HG03039 (cell line): ENCODE results near the gene DNAJC5.
"Not testable (repeated sequence)": the region's sequence is repeated elsewhere in the genome, so short reads cannot be mapped to it uniquely, and the experiment has no call there.

Source experiments
- ATAC-seq: cut with Tn5 transposase; IDR thresholded peaks from one replicate; pipeline ENCODE4 v1.9.1; 2021; ENCODE audit warnings: mild to moderate bottlenecking, moderate library complexity; ENCODE audit not compliant: unreplicated experiment

The DNAJC5 gene

GRCh38 chr20:63903796-63904561 is 9.1 kb downstream of the DNAJC5 start:
- ATAC-seq = no peak

DNA sequence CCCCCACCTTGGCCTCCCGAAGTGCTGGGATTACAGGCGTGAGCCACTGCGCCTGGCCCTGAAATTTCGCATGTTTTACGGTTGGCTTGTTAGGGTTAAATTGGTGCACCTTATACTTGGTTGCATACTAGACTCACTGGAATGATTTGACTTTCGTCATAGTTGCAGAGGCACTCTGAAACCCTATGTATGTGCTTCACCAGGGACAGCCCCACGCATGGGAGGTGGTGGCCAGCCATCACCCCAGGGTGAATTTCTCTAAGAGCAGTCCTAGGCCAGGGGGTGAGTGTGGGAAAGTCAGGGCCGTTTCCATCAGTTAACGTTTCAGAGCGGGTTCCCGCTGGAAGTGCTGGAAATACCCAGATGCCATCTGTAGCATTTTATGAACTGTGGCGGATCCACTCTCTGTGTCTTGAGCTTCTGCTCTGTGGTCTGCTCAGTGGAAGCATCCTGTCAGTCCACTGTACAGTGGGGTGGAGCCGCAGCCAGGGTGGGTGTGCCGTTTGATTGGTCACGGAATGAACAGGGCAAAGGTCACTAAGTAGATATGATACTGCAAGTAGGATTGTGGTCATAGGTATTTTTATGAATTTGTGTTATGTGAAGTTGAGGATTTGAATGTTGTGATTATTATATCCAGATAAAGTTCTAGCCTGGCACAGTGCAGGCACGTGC is 13.2 kb downstream of the DNAJC5 start:
- no peak for ATAC-seq

GRCh38 chr20:63911176-63911575 is 16.2 kb downstream of the DNAJC5 start:
- no peak for ATAC-seq

DNA sequence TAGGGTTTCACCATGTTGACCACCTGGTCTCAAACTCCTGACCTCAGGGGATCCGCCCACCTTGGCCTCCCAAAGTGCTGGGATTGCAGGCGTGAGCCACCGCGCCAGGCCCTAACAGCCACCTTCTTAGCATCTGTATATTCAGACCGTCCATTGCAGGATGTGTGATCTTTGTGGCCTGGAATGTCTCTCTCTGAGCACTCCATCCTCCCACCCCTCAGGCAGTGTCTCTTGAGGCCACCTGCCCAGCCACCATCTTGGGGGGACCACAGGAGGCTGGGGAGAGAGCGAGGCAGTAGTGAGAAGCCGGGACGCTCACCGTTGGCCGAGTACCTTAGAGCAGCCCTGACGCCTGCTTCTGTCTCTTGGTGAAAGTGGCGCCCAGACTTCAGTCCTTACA is 18.8 kb downstream of the DNAJC5 start:
- ATAC-seq = no peak

DNA sequence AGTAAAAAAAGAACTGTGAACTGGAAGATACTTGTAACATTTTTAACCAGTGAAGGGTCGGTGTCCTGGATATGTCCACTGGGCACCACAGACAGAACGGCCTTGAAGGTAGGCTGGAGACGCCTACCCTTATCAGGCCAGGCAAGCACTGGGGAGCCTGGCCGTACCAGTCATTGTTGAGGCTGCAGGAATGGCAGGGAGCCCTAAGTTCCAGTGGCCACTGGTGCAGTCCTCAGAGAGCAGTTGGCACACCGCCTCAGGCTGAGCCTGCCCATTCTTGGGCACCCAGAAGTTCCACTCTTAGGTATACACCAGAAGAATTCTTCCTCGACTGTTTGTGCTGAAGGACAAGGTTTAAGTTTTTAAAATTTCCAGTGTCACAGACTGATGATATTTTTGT is 20.5 kb downstream of the DNAJC5 start:
- no peak for ATAC-seq

DNA sequence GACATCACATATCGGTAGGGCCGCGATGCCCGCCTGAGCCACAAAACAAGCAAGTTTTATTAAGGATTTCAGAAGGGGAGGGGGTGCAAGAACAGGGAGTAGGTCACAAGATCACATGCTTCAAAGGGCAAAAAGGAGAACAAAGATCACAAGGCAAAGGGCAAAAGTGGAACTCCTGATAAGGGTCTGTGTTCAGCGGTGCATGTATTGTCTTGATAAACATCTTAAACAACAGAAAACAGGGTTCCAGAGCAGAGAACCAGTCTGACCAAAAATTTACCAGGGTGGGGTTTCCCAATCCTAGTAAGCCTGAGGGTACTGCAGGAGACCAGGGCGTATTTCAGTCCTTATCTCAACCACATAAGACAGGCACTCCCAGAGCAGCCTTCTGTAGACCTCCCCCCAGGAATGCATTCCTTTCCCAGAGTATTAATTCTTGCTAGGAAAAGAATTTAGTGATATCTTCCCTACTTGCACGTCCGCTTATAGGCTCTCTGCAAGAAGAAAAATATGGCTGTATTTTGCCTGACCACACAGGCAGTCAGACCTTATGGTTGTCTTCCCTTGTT is 21.5 kb downstream of the DNAJC5 start:
- not testable (repeated sequence) for ATAC-seq

DNA sequence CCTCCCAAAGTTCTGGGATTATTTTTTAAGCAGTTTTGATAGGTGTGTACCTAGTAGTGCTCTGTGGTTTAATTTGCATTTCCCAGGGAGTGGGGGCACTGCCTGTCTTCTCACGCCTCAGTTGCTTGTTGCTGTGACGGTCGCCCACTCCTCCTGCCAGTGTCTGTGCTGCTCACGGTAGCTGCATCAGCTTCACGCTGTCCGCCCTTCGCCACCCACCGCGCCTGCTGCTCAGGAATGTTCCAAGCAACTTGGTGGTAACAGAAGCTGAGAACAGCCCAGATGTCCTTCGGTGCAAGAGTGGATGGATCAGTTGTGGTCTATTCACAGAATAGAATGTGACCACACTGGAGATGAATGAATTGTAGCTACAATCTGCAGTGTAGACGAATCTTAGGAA is 22.9 kb downstream of the DNAJC5 start:
- no peak for ATAC-seq

- ATAC-seq = no peak
Measured at GRCh38 chr20:63919130-63919529, 24.2 kb downstream of the DNAJC5 start.

- no peak for ATAC-seq
Measured at GRCh38 chr20:63920226-63920625, 25.3 kb downstream of the DNAJC5 start.

GRCh38 chr20:63923651-63924050 is 28.7 kb downstream of the DNAJC5 start:
- no peak for ATAC-seq

- no peak for ATAC-seq
Measured at GRCh38 chr20:63924241-63924640, 29.3 kb downstream of the DNAJC5 start.

- ATAC-seq = no peak
Measured at GRCh38 chr20:63926298-63926697, 31.4 kb downstream of the DNAJC5 start.

GRCh38 chr20:63929071-63929470 is 34.1 kb downstream of the DNAJC5 start:
- ATAC-seq = no peak

DNA sequence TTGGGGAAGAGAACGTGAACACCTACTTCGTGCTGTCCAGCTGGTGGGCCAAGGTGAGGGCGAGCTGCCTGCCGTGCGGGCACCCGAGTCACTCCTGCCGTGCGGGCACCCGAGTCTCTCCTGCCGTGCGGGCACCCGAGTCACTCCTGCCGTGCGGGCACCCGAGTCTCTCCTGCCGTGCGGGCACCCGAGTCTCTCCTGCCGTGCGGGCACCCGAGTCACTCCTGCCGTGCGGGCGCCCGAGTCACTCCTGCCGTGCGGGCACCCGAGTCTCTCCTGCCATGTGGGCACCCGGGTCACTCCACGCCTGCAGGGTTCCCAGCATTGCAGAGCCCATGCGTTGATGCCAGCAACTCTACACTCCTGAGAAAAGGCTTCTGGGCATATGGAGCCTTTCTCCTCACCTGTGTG is 34.6 kb downstream of the DNAJC5 start:
- ATAC-seq = not testable (repeated sequence)

- ATAC-seq = no peak
Measured at GRCh38 chr20:63930971-63931553, 36.1 kb downstream of the DNAJC5 start.

DNA sequence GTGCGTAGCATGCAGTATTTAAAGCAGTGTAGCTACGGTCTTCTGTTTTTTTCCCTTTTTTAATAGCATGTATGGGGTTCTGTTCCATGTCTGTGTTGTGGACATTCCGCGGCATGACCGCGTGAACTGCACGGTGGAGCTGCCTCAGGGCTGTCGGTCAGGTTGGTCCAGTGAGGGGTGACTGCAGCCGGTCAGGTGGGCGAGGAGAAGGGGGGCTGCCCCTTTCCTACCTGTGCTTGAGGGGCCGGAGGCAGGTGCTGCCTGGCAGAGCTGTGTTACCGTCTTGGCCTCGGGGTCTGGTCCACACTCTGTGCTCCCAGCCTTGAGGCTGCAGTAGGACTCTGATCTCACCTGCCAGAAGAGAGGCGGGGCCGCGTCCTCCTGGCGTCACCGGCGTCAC is 36.8 kb downstream of the DNAJC5 start:
- ATAC-seq = no peak

DNA sequence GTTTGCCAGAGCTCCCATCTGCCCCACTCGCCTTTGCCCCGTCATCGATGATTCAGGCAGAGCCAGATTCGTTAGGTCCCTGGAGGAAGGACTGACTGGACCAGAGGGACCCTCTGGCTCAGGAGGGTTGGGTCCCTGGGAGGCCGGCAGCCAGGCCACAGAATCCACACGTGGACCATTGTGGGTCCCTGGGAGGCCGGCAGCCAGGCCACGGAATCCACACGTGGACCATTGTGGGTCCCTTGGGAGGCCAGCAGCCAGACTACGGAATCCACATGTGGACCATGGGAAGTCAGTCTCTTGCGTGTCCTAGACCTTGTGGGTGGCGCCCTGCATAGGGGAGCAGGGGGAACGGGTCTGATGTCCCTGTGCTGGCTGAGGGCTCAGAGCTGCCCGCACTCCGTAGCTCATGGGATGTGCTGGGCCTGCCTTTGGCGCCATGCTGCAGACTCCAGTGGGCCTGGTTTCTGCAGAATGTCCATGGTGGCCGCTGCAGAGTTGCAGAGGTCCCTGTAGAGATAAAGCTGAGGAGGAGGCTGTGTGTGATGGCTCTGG is 37.8 kb downstream of the DNAJC5 start:
- no peak for ATAC-seq

DNA sequence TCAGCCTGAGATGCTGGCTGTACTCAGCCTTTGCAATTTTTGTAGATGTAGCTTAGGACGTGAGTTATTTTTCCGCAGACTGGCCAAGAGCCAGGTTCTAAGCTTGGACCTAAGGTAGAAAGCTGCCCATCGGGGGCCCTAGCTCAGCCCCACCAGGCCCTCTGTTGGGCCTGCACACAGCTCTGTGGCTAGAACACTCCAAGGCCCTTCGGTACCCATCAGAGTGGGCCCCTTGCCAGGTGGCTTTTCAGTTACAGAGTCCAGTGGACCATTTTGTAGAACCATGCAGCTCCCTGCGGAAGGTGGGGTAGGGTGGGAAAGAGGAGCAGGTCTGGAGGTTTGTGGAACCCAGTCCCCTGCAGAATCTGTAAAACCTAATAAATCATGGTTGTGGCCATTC is 38.7 kb downstream of the DNAJC5 start:
- no peak for ATAC-seq

DNA sequence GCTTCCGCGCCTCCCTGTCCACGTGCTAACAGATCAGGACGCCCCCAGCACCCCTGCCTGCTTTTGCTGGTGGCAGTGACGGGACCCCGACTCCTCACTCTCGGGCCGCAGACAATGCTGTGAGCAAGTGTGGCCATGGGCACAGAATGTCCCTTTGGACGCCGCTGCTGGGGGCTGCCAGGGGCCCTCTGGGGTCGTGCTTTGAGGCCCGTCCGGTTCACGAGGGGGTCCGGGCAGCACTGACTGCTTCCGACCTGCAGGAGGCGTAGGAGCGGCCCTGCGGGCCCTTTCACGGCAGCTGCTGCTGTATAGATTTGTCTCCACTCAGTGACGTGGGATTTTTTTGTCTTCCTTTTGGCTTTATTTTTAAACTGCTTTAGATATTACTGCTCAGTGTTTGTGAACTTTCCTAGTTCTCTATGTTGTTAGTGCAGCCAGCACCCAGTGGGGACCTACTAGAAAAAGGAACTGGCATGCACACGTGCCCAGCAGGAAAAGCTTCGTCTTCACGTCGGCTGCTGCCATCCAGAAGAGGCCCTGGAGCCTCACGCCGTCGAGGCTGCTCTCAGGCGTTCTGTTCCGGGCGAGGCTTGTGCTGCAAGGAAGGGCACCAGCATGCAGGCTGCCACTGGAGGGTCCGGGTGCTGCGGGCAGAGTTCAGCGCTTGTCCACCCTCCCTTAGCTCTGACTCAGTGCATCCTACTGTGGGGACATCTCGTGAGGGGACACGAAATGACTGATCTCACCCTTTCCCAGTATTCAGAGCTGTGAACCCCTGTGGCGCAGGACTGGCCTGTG is 39.5 kb downstream of the DNAJC5 start:
- no peak for ATAC-seq

DNA sequence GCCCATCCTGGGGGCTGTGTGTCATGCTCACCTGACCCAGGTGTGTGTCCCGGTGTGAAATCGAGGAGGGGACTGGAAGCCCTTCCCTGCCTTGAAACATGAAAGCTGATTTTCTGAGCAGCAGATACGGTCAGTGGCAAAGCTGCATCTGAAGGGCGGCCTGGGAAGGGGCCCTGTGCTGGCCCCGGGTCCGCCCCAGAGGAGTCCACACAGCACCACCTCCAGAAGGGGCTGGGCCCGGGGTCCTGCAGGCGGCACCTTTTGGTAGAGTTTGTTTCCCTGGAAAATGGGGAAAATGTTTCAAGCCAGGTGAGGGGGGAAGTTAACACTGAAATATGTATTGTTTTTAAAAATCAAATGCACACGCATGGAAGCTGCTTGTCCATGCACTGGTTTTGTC is 40.5 kb downstream of the DNAJC5 start:
- ATAC-seq = no peak

DNA sequence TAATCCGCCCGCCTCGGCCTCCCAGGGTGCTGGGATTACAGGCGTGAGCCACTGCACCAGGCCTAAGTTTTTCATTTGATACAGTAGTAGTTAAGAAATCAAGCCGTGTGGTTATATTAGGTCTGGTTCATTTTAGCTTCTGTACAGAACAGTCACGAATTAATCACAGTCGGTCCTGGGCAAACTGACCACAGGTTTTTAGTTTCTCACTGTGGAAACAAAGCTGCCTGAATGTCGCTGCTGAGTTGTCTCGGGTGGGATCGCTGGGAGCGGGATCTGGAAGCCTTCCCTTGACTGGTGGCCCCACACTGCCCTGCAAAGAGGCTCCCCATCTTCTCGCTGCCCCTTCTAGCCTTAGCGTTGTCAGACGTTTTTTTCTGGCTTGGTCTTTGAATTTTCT is 42.7 kb downstream of the DNAJC5 start:
- no peak for ATAC-seq
